HG02798 (cell line): ENCODE data around the gene ERFL.
"Not testable (repeated sequence)": the region's sequence is repeated elsewhere in the genome, so short reads cannot be mapped to it uniquely, and the experiment has no call there.

Experiments used
- ATAC-seq: cut with Tn5 transposase; IDR thresholded peaks from one replicate; pipeline ENCODE4 v1.9.1; 2021; ENCODE audit warnings: mild to moderate bottlenecking; ENCODE audit not compliant: unreplicated experiment, poor library complexity

The ERFL gene

GRCh38 chr19:41915021-41915775 lies 13.1 kb downstream of the ERFL start:
- ATAC-seq = no peak

- ATAC-seq = not testable (repeated sequence)
Observed at GRCh38 chr19:41914424-41914834, 13.8 kb downstream of the ERFL start.

DNA sequence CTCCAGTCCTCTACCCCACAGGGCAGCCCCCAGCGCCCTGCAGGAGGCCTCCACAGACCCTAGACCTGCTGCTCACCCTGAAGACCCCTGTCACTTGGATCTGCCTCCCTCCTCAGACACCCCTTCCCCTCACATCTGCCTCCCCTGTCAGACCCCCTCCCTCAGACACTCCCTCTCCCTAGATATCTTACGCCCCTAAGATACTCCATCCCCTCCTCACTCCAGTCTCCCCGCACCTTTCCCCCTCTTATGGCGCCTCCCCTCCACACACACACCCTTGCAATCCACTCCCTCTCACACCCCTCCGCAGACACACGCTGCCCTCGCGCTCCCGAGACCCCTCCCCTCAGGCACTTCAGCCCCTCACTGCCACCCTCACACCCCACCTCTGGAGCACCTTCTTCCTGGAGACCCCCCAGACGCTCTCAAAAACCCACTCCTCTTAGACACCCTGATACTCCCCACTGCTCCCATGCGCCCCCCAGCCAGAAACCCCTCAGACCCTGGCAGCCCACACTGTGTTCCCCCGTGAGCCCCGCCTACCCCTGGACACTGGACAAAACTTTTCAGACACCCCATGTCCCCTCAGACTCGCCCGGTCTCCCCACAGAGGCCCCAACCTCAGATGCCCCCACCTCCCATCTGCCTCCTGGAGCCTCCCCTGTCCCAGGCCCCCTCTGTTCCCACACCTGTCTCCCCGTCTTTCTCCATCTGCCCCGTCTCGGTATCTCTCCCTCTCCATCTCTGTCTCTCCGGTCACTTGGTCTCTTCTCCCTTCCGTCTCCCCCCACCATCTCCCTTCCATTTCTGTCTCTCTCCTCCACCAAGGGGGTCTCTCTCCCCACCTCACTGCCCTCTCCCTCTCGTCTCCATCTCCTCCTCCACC lies 14.5 kb downstream of the ERFL start:
- ATAC-seq = no peak

DNA sequence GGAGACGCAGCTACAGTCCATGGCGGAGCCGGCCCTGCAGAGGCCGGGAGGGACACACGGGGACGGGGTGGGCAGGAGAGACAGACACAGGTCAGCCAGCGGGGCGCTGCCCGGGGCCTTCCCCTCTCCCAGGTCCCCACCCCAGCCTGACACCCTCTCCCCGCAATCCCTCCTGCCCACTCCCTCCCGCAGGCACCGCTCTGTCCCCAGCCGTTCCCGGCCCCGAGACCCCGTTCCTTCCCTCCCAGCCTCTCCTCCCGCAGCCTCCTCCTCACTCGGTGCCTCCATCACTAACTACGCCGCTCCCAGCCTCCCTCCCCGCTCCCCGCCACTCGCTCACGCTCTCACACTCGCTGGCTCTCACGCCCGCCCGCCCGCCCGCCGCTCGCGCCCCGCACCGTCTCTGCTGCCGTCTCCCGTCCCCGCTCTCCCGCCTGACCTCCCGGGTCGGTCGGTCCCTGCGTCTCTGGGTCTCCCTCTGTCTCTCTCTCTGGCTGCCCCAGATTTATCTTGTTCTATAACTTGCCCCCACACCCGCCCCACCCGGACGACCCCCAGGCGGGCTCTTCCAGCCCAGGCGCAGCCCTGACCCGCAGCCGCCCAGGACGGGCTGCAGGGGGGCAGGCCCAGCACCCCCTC lies 15.2 kb downstream of the ERFL start:
- no peak for ATAC-seq

DNA sequence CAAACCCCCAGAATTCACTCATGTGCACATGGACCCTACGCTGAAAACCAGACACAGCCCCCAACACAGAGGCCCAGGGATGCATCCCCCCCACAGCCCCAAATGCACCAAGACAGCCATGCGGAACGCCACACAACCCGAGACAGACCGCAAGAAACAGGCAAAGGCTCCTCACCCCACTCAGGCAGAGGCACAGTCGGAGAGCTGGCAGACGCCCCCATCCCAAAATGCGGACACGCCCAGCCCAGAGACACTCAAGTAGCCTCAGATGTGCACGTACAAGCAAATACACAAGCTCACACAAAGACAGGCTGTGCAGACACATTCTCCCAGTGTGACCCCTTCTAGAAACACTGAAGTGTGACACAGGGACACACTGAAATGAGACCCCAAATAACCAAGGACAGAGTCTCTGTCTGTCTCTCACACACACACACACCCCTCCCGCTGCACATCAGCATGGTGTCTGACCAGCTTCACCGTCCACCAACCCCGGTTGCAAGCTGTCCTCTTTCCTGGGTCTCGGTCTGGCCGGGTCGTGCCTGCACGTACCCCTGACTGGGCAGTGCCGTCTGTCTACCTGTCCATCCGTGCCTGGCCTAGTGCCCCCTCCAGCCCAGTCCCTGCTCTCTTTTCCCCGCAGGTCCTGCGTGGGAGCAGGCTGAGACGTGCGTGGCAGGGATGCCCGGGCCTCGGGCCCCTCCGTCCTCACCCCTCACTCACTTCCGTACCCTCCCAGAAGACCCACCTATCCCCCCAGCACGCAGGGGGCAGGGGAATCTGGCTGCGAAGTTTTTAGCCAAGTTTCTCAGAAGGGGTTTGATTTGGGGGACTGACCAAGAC lies 16.1 kb downstream of the ERFL start:
- ATAC-seq = no peak

- ATAC-seq = no peak
Observed at GRCh38 chr19:41910992-41911888, 17.0 kb downstream of the ERFL start.

- ATAC-seq = no peak
Observed at GRCh38 chr19:41910240-41910991, 17.8 kb downstream of the ERFL start.

- ATAC-seq = no peak
Observed at GRCh38 chr19:41909706-41910105, 18.5 kb downstream of the ERFL start.

- ATAC-seq = no peak
Observed at GRCh38 chr19:41908724-41909464, 19.4 kb downstream of the ERFL start.

GRCh38 chr19:41907994-41908615 lies 20.1 kb downstream of the ERFL start:
- ATAC-seq = no peak

GRCh38 chr19:41906916-41907680 lies 21.2 kb downstream of the ERFL start:
- no peak for ATAC-seq

- no peak for ATAC-seq
Observed at GRCh38 chr19:41906271-41906670, 22.0 kb downstream of the ERFL start.

- no peak for ATAC-seq
Observed at GRCh38 chr19:41905273-41906002, 22.8 kb downstream of the ERFL start.

- ATAC-seq = no peak
Observed at GRCh38 chr19:41904118-41904870, 24.0 kb downstream of the ERFL start.
